BE2C (cell line): ENCODE measurements around the gene PLCH2.

ENCODE experiments used
- DNase-seq: peaks from one replicate; pipeline ENCODE4 v3.0.0-alpha.2; 2020
- H3K27me3 ChIP-seq: fragments of 250-450 bp; sonication (Bioruptor Pico); 2 replicates; pipeline ENCODE4 v1.5.1; 2020; ENCODE audit warnings: mild to moderate bottlenecking
- H3K36me3 ChIP-seq: fragments of 250-450 bp; sonication (Bioruptor Pico); 2 replicates; pipeline ENCODE4 v1.5.1; 2020; ENCODE audit warnings: mild to moderate bottlenecking
- H3K4me1 ChIP-seq: fragments of 250-450 bp; sonication (Bioruptor Pico); 2 replicates; pipeline ENCODE4 v1.5.1; 2020
- H3K4me3 ChIP-seq: 2 replicates; pipeline ENCODE4 v1.5.1; 2011; ENCODE audit warnings: low read depth, low read length
- H3K9me3 ChIP-seq: fragments of 250-450 bp; sonication (Bioruptor Pico); 2 replicates; pipeline ENCODE4 v1.5.1; 2020
- TF ChIP-seq, protein P1 (sequence below): IDR thresholded peaks from 2 replicates; pipeline ENCODE4 v1.5.1; 2012; ENCODE audit warnings: mild to moderate bottlenecking, low read depth, low read length

The PLCH2 gene

DNA sequence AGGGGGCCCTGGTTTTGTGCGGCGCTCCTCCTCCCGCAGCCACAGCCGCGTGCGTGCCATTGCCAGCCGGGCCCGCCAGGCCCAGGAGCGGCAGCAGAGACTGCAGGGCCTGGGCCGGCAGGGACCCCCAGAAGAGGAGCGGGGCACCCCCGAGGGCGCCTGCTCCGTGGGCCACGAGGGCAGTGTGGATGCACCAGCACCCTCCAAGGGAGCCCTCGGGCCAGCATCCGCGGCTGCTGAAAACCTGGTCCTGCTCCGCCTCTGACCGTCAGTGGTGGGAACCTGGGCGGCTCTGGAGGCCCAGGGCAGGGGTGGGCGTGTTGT is 28.8 kb downstream of the PLCH2 start:
- no peak for DNase-seq
- Histone ChIP-seq H3K9me3 (no peaks in the 10 kb centered on the region), H3K4me1 (no peaks in the 10 kb centered on the region), H3K36me3 (no peaks in the 10 kb centered on the region), H3K4me3 (no peak overlapping the region), H3K27me3 (no peaks in the 10 kb centered on the region)
- TF ChIP-seq, protein P1, sequence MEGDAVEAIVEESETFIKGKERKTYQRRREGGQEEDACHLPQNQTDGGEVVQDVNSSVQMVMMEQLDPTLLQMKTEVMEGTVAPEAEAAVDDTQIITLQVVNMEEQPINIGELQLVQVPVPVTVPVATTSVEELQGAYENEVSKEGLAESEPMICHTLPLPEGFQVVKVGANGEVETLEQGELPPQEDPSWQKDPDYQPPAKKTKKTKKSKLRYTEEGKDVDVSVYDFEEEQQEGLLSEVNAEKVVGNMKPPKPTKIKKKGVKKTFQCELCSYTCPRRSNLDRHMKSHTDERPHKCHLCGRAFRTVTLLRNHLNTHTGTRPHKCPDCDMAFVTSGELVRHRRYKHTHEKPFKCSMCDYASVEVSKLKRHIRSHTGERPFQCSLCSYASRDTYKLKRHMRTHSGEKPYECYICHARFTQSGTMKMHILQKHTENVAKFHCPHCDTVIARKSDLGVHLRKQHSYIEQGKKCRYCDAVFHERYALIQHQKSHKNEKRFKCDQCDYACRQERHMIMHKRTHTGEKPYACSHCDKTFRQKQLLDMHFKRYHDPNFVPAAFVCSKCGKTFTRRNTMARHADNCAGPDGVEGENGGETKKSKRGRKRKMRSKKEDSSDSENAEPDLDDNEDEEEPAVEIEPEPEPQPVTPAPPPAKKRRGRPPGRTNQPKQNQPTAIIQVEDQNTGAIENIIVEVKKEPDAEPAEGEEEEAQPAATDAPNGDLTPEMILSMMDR, result no peak

DNA sequence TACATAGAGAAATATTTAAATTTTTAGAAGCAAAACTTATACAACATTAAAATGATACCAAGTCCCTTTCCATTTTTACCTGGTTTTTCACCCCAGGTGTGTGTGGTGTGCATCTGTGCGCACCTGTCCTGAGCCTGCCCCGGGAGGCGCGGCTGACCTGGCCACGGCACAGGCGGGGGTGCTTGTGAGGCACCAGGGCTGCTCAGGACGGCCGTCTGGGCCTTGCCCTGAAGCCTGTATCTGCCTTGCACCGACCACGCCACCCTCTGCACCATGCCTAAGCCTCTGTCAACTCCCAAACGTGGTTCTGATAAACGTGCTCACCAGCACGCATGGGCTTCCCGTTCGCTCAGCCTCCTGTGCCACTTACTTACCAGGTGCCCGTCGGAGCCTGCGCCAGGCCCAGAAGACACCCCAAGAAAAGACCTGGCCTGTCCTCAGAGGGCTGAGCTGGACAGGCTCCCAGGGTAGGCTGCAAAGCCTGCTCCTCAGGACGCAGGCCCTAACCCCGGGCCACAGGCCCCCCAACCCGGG is 29.4 kb downstream of the PLCH2 start:
- Histone ChIP-seq H3K27me3 (no peaks in the 10 kb centered on the region), H3K36me3 (no peaks in the 10 kb centered on the region), H3K9me3 (no peaks in the 10 kb centered on the region), H3K4me3 (no peak overlapping the region), H3K4me1 (no peaks in the 10 kb centered on the region)
- TF ChIP-seq, protein P1, result no peak
- DNase-seq, result no peak

DNA sequence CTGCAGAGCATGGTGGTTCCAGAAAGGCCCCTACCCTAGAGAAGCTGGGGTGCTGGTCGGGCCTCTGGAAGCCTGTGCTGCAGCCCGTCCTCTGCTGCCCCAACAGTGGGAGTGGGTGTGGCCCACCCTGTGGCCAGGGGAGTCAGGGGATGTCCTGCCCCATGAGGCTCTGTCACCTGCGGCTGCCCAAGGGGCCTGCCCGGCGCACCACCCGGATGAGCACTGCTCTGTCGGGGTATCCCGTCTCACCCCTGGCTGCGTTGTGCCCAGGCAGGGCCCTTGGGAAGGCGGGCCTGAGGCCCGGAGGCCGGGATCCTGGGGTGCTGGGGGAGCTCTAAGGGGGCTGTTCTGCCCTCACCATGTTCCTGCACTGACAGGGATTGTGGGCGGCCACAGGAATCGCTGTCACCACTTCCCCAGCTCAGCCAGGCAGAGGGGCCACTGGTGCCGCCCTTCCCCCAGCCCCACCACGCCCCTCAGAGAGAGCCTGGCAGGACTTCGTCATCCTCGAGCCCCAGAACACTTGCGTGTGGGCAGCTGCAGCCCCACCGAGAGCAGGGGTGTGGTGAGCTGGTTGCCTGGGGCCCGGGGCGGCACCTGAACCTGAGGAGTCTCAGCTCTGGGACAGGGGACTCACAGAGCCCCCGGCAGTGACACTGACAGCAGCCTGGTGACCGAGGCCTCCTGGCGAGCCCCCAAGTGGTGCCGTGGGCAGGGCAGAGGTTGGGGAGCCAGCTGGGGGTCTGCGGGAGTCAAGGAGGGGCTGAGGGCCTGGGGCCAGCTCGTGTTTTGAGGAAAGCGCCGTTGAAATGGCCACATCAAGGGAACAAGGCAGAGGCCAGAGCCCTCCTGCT is 30.1 kb downstream of the PLCH2 start:
- H3K27me3 ChIP-seq, result no peaks in the 10 kb centered on the region
- no peaks in the 10 kb centered on the region for H3K36me3 ChIP-seq
- no peaks in the 10 kb centered on the region for H3K9me3 ChIP-seq
- H3K4me3 ChIP-seq, result no peak overlapping the region
- no peaks in the 10 kb centered on the region for H3K4me1 ChIP-seq
- TF ChIP-seq, protein P1, result no peak
- no peak for DNase-seq

DNA sequence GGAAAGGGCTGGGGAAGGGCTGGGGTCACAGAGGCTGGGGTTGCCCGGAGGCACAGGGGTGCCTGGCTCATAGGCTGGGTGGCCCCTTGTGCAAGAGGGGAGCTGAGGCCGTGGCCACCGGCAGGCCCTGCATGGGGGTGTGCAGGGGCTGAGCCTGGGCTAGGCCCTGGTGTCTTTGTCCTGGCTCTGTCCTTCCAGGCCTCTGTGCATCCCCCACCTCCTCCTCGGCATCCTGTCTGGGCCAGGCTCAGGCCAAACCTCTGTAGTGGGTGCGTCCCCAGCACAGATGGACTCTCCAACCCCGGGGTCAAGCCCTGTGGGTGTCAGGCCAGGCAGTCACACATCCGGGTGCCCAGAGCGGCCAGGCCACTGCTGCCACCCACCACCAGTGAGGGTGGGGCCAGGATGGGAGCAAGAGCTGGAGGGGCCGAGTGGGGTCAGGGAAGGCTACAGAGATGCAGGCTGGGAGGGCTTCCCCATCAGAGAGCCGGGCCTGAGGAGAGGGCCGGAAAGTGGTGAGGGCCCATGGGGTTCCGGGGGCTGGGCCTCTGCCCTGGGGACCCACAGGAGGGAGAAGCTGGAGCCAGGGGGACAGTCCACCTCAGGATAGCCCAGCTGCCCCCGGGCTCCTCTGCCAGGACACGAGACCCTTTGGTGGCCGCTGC is 30.9 kb downstream of the PLCH2 start:
- H3K36me3 ChIP-seq, result no peaks in the 10 kb centered on the region
- H3K4me3 ChIP-seq, result no peak overlapping the region
- TF ChIP-seq, protein P1, result no peak
- H3K4me1 ChIP-seq, result no peaks in the 10 kb centered on the region
- H3K9me3 ChIP-seq, result no peaks in the 10 kb centered on the region
- H3K27me3 ChIP-seq, result no peaks in the 10 kb centered on the region
- DNase-seq, result no peak

DNA sequence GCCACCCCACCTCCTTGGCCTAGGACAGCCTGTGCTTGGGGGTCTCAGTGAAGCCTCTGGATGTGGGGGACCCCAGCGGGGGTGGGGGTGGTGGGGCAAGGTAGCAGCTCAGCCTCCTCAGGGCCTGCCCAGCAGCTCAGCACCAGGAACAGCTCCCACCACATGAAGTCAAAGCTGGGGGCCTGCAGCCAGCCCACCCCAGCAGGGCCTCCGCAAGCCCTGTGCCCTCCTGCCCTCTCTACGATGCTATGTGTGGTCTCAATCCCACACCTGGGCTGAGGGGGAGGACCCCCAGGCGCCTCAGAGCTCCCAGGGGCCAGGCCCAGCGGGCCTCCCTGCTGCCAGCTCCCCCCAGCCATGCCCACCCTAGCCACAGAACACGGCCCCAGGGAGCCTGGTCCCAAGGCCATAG is 31.7 kb downstream of the PLCH2 start:
- H3K4me1 ChIP-seq, result no peaks in the 10 kb centered on the region
- no peak for DNase-seq
- no peaks in the 10 kb centered on the region for H3K36me3 ChIP-seq
- H3K9me3 ChIP-seq, result no peaks in the 10 kb centered on the region
- TF ChIP-seq, protein P1, result no peak
- H3K4me3 ChIP-seq, result no peak overlapping the region
- no peaks in the 10 kb centered on the region for H3K27me3 ChIP-seq

DNA sequence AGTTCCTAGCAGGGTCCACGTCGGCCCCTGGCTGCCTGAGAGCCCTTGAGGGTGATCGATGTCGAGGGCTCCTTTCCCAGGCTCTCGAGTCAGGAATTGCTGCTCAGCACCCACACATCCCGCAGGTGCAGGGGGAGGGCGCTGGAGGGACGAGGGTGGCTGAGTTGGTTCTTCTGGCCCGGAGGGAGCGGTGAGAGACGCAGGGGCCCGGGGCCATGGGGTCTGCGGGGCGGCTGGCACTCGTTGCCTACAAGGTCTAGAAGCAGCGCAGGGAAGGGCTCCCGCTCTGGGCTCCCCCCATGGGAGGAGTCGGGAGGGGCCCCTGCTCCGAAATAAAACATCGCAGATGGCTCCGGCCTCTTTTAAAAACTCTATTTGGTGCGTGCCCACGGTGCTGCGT is 32.1 kb downstream of the PLCH2 start:
- no peaks in the 10 kb centered on the region for H3K9me3 ChIP-seq
- TF ChIP-seq, protein P1, result no peak
- H3K4me3 ChIP-seq, result no peak overlapping the region
- no peaks in the 10 kb centered on the region; the same call in 1 of the 2 replicates for H3K36me3 ChIP-seq
- no peaks in the 10 kb centered on the region for H3K27me3 ChIP-seq
- no peak for DNase-seq
- no peaks in the 10 kb centered on the region for H3K4me1 ChIP-seq
